ENCODE results near the gene TSSC4. TPM values are rescaled to one million over a fixed set of nuclear protein-coding genes. Genes with fewer than 3 reads are reported as not detected.

TSSC4 gene
- total RNA-seq, 4 donors from 2014 or later, result 37.5 to 62.3 (median 45.1) TPM

DNA sequence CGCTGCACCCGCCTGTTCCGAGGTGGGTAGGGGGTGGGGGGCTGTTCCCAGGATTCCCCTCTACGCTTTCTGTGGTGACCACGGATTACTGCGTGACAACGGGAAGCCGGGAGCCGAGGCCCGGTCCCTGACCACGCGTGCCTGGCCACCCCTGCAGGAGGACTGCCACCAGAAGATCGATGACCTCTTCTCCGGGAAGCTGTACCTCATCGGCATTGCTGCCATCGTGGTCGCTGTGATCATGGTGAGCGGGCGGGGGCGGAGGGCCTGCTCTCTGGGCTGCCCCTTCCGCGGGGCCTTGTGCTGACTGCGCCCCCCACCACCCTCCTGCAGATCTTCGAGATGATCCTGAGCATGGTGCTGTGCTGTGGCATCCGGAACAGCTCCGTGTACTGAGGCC is 4.1 kb upstream of the TSSC4 start:
- Histone ChIP-seq H3K36me3 (peaks cover 27 to 34% of the 10 kb centered on the region in 2 donors), H3K4me1 (peaks cover 14 to 16% of the 10 kb centered on the region in 2 donors), H3K4me3 (replicated peaks in 1 of 3) (no peak overlapping the region), H3K27ac (no peak overlapping the region), H3K9me3 (no peaks in the 10 kb centered on the region), H3K27me3 (no peaks in the 10 kb centered on the region)
- 93 to 94% methylated on average over 18 to 25 of the region's 26 CpGs for WGBS, 2 donors
- no peak for DNase-seq
- intact Hi-C loops (cut with DNase I), result no loop called here
- no peak for TF ChIP-seq POLR2A (IDR thresholded peaks at IDR 0.05)
- TF ChIP-seq, protein P1, sequence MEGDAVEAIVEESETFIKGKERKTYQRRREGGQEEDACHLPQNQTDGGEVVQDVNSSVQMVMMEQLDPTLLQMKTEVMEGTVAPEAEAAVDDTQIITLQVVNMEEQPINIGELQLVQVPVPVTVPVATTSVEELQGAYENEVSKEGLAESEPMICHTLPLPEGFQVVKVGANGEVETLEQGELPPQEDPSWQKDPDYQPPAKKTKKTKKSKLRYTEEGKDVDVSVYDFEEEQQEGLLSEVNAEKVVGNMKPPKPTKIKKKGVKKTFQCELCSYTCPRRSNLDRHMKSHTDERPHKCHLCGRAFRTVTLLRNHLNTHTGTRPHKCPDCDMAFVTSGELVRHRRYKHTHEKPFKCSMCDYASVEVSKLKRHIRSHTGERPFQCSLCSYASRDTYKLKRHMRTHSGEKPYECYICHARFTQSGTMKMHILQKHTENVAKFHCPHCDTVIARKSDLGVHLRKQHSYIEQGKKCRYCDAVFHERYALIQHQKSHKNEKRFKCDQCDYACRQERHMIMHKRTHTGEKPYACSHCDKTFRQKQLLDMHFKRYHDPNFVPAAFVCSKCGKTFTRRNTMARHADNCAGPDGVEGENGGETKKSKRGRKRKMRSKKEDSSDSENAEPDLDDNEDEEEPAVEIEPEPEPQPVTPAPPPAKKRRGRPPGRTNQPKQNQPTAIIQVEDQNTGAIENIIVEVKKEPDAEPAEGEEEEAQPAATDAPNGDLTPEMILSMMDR (IDR thresholded peaks at IDR 0.05), result no peak

DNA sequence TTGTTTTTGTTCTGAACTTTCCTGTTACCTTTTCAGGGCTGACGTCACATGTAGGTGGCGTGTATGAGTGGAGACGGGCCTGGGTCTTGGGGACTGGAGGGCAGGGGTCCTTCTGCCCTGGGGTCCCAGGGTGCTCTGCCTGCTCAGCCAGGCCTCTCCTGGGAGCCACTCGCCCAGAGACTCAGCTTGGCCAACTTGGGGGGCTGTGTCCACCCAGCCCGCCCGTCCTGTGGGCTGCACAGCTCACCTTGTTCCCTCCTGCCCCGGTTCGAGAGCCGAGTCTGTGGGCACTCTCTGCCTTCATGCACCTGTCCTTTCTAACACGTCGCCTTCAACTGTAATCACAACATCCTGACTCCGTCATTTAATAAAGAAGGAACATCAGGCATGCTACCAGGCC is 3.5 kb upstream of the TSSC4 start:
- H3K4me1 ChIP-seq, result peaks cover 20 to 21% of the 10 kb centered on the region in 2 donors
- H3K27ac ChIP-seq, result no peak overlapping the region
- H3K27me3 ChIP-seq, result no peaks in the 10 kb centered on the region
- peaks cover 24 to 32% of the 10 kb centered on the region in 2 donors for H3K36me3 ChIP-seq
- DNase-seq, result no peak
- intact Hi-C loops (cut with DNase I), result no loop called here
- TF ChIP-seq POLR2A (IDR thresholded peaks at IDR 0.05), result no peak
- TF ChIP-seq, protein P1 (IDR thresholded peaks at IDR 0.05), result no peak
- no peak overlapping the region for H3K4me3 ChIP-seq (replicated peaks in 1 of 3)
- no peaks in the 10 kb centered on the region for H3K9me3 ChIP-seq
- 94 to 99% methylated on average over 12 of the region's 12 CpGs for WGBS, 2 donors

DNA sequence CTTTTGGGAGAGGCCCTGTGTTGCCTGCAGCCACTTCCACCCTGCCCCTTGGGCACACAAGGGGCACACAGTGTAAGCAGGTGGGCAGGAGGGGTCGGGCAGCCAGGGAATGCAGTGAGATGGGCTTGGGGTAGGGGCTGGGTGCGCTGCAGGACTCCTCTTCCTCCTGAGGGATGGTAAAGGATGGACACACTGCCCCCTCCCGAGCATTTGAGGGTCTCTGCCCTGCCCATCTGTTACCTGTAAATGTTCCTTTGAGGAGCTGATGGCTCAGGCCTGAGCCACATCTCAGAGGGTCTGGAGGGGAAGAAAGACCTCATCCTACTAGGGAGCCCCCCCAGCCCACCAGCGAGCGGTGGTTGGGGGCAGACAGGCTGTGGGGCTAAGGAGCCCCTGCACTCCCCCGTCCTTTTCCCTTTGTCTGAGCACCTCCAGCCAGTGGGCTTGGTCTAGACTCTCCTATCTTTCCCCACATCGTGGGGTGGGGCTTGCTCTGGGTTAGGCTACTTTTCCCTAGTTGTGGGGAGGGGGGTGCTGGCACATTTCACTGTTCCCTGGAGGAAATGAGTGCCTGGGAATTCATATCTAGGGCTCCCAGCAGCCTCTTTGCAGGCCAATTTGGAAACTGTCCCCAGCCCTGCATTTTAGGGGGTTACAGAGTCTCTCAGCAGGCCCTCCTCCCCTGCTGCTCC is 1.7 kb upstream of the TSSC4 start:
- H3K4me3 ChIP-seq (replicated peaks in 1 of 3), result no peak overlapping the region
- WGBS, 2 donors, result 55 to 62% methylated on average over 7 of the region's 7 CpGs
- H3K27me3 ChIP-seq, result no peaks in the 10 kb centered on the region
- no peaks in the 10 kb centered on the region for H3K9me3 ChIP-seq
- H3K27ac ChIP-seq, result peak overlapping the region in 2 of 3 donors; percentile 95 to 97
- DNase-seq, result no peak
- H3K36me3 ChIP-seq, result peaks cover 36 to 39% of the 10 kb centered on the region in 2 donors
- TF ChIP-seq, protein P1 (IDR thresholded peaks at IDR 0.05), result no peak
- TF ChIP-seq POLR2A (IDR thresholded peaks at IDR 0.05), result no peak
- intact Hi-C loops (cut with DNase I), result no loop called here
- H3K4me1 ChIP-seq, result peaks cover 20 to 24% of the 10 kb centered on the region in 2 donors

DNA sequence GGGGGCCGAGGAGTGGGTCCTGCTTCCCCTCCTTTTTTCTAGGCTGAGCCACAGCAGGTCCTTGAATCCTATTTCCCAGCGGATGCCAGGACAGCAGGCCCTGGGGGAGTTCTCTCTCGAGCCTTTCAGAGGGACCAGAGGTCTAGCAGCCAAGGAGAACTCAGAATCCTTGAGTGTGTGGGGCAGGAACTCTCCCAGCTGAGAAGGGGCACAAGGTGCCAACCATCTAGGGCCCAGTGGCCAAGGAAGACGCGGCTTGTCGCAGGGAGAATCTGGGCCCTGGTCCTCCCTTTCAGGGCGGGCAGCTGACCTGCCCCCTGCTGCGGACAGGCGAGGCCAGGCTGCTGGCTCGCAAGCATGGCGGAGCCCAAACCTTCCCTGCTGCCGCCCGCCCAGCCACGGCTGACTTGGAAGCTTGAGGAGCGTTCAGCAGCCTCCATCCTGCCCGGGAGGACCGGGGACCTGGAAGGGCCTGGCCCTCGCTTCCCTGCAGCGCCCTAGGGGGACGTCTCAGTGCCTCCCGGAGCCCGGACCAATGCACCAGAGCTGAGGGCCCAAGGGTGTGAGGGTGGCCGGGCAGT is 972 bp upstream of the TSSC4 start:
- intact Hi-C loops (cut with DNase I), result no loop called here
- TF ChIP-seq, protein P1 (IDR thresholded peaks at IDR 0.05), result no peak
- TF ChIP-seq POLR2A (IDR thresholded peaks at IDR 0.05), result no peak
- H3K36me3 ChIP-seq, result peaks cover 37 to 40% of the 10 kb centered on the region in 2 donors
- DNase-seq, result peak; percentile 25 to 34
- 8 to 38% methylated on average over 4 to 10 of the region's 23 CpGs for WGBS, 2 donors
- peak overlapping the region; percentile 34 to 68 (median 57) for H3K4me3 ChIP-seq (replicated peaks in 1 of 3)
- H3K9me3 ChIP-seq, result no peaks in the 10 kb centered on the region
- H3K27ac ChIP-seq, result peak overlapping the region; percentile 95 to 97 (median 97)
- H3K4me1 ChIP-seq, result peaks cover 20 to 24% of the 10 kb centered on the region in 2 donors
- H3K27me3 ChIP-seq, result no peaks in the 10 kb centered on the region
